ENCODE data around the gene DFFA.

Gene DFFA

DNA sequence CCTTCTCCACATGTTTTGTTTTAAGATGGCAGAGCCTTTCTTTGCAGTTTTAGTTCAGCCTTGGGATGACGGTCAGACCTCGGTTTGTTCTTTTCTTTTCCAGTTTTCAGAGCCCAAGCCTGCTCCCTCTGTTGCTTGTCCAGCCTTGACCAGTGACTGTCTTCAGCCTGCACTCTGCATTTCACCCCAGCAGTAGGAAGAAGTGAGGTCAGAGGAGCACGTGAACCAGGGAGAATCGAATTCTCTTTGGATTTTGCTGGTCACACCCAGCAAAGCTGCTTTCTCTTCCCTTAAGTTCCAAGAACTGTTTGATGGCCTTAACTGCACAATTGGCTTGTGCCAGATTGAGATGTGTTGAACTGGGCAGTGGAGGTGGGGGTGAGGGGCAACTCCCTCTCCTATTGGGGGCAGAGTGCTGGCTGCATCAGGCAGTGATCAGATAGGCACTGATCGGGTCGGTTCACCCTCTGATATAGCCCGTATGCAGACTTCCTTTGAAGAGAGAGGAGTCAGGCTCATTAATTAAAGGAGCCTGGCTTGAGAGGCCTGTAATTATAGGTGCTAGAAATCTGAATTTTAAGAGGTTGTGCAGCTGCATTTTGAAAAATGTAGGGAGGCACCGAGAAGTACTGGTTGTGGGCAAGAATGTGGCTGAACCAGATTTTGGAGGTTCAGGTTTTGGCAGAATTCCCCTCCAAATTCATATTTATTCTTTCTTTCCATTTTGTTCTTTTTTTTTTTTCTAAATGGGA lies 44.8 kb upstream of the DFFA start:
- TF ChIP-seq, protein P1, sequence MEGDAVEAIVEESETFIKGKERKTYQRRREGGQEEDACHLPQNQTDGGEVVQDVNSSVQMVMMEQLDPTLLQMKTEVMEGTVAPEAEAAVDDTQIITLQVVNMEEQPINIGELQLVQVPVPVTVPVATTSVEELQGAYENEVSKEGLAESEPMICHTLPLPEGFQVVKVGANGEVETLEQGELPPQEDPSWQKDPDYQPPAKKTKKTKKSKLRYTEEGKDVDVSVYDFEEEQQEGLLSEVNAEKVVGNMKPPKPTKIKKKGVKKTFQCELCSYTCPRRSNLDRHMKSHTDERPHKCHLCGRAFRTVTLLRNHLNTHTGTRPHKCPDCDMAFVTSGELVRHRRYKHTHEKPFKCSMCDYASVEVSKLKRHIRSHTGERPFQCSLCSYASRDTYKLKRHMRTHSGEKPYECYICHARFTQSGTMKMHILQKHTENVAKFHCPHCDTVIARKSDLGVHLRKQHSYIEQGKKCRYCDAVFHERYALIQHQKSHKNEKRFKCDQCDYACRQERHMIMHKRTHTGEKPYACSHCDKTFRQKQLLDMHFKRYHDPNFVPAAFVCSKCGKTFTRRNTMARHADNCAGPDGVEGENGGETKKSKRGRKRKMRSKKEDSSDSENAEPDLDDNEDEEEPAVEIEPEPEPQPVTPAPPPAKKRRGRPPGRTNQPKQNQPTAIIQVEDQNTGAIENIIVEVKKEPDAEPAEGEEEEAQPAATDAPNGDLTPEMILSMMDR (IDR thresholded peaks at IDR 0.05), result no peak
- TF ChIP-seq ZFX (IDR thresholded peaks at IDR 0.05; ENCODE audit: borderline replicate concordance), result no peak
- peak overlapping the region; percentile 69 for H3K27ac ChIP-seq

DNA sequence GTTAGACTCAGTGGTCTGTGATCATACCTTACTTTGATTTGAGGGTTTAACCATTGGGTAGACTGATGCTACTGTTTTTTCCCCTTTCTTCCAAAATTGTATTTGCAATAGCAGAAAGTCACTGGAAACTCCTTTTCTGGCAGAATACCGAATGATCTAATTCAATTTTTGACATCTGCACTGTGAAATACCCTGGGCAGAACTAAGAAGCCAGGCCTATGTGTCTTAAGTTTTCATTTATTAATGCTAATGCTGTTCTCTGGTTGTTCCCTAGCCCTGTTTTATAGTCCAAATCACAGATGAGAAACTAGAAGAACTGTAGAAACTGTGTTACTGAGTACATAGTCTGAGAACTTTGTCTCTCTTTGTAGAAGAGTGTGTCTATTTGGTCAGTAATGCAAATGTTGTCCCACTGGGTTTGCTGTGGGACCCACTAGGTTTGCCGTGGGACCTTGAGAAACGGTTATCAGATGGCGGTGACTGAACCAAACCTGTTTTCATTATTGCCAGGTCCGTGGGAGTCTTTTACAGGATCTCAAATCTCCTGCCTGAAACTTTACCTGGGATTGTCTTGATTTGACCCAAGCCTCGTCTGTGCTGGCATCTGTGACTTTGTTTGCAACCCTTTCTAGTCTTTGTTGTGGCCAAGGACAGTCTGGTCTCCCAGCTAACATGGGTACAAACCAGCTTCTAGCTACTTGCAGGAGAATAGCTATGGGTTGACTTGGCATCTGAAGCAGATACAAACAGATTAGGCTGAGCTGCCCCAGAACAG lies 43.8 kb upstream of the DFFA start:
- TF ChIP-seq ZFX (IDR thresholded peaks at IDR 0.05; ENCODE audit: borderline replicate concordance), result no peak
- TF ChIP-seq, protein P1 (IDR thresholded peaks at IDR 0.05), result no peak
- peak overlapping the region; percentile 69 for H3K27ac ChIP-seq

- no peak for TF ChIP-seq ZFX (IDR thresholded peaks at IDR 0.05; ENCODE audit: borderline replicate concordance)
- TF ChIP-seq, protein P1 (IDR thresholded peaks at IDR 0.05), result no peak
- peak overlapping the region; percentile 69 for H3K27ac ChIP-seq
These were observed 43.1 kb upstream of the DFFA start for GRCh38 chr1:10515301-10515975.

GRCh38 chr1:10514490-10515235 lies 42.3 kb upstream of the DFFA start:
- TF ChIP-seq ZFX (IDR thresholded peaks at IDR 0.05; ENCODE audit: borderline replicate concordance), result no peak
- TF ChIP-seq, protein P1 (IDR thresholded peaks at IDR 0.05), result peak; percentile 92
- H3K27ac ChIP-seq, result peak overlapping the region; percentile 69

DNA sequence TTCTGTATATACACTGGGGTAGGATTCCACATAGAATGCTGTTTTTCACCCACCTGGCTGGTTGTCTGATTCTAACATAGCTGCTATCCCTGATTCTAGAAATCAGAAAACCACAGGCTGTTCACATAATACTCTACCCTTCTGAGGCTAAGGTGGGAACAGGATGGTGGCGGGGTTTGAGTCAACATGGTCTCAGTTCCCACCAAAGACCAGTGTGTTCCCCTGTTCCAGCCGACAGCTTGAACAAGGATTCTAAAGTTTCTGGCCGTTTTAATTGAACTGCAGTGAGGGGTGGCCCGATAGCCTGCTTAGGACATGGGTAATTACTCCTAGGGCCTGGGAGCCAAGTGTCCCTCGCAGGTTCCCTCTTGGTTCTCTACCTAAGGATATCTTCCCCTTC lies 40.9 kb upstream of the DFFA start:
- H3K27ac ChIP-seq, result no peak overlapping the region

GRCh38 chr1:10511494-10511885 lies 39.2 kb upstream of the DFFA start:
- H3K27ac ChIP-seq, result peak overlapping the region; percentile 44
- TF ChIP-seq, protein P1 (IDR thresholded peaks at IDR 0.05), result no peak
- no peak for TF ChIP-seq ZFX (IDR thresholded peaks at IDR 0.05; ENCODE audit: borderline replicate concordance)

More for the DNA sequence above, 40.9 kb upstream of the DFFA start:
- TF ChIP-seq, protein P1 (IDR thresholded peaks at IDR 0.05), result no peak
- no peak for TF ChIP-seq ZFX (IDR thresholded peaks at IDR 0.05; ENCODE audit: borderline replicate concordance)
